Natural killer cell (primary cell): ENCODE results near the gene BTBD9. TPM values are rescaled to one million over a fixed set of nuclear protein-coding genes. Genes with fewer than 3 reads are reported as not detected.

Experiments used
- ATAC-seq, 3 donors: fragments of 150-1000 bp in 2 of 3; fragments of 200-7000 bp in 1 of 3; cut with Tn5 transposase; 1 replicate in 1 of 3; 2 replicates in 2 of 3; pipeline ENCODE4 v1.10.0; 2021; ENCODE audit warnings: mild to moderate bottlenecking in 2 of 3, moderate library complexity in 2 of 3
- DNase-seq, 2 donors: peaks; one replicate each; pipeline versions ENCODE4 v3.0.0 to v3.0.0-alpha.2; 2013 to 2021; ENCODE audit warnings: mixed read lengths in 1 of 2
- H3K27ac ChIP-seq: one replicate; pipeline ENCODE4 v1.5.1; 2013; ENCODE audit warnings: mild to moderate bottlenecking, low read length
- H3K27me3 ChIP-seq: one replicate; pipeline ENCODE4 v1.6.1; 2013; ENCODE audit warnings: low read length; ENCODE audit not compliant: control insufficient read depth, insufficient read depth
- H3K36me3 ChIP-seq: one replicate; pipeline ENCODE4 v1.6.1; 2013; ENCODE audit warnings: low read length; ENCODE audit not compliant: control insufficient read depth, insufficient read depth
- H3K4me1 ChIP-seq: one replicate; pipeline ENCODE4 v1.6.1; 2013; ENCODE audit warnings: low read length; ENCODE audit not compliant: control insufficient read depth, insufficient read depth
- H3K4me3 ChIP-seq: one replicate; pipeline ENCODE4 v1.5.1; 2013; ENCODE audit warnings: low read length
- H3K9me3 ChIP-seq: one replicate; pipeline ENCODE4 v1.6.1; 2013; ENCODE audit warnings: low read length; ENCODE audit not compliant: control insufficient read depth, insufficient read depth
- H3K27ac Mint-ChIP-seq, 2 donors: one replicate each; pipeline ENCODE4 v1.8.0; 2022; ENCODE audit warnings: mild to moderate bottlenecking in 2 of 2, mixed read lengths in 2 of 2, moderate library complexity in 1 of 2
- H3K27me3 Mint-ChIP-seq, 2 donors: one replicate each; pipeline ENCODE4 v1.8.0; 2022; ENCODE audit warnings: low read depth in 2 of 2, mixed read lengths in 2 of 2
- H3K36me3 Mint-ChIP-seq: one replicate; pipeline ENCODE4 v1.8.0; 2022; ENCODE audit warnings: mixed read lengths
- H3K4me1 Mint-ChIP-seq, 2 donors: one replicate each; pipeline ENCODE4 v1.8.0; 2022; ENCODE audit warnings: mixed read lengths in 2 of 2
- H3K4me3 Mint-ChIP-seq: one replicate; pipeline ENCODE4 v1.8.0; 2022; ENCODE audit warnings: mild to moderate bottlenecking, moderate library complexity, mixed read lengths
- H3K9me3 Mint-ChIP-seq, 2 donors: one replicate each; pipeline ENCODE4 v1.8.0; 2022; ENCODE audit warnings: mixed read lengths in 2 of 2
- CTCF ChIP-seq: fragments of 200-600 bp; IDR thresholded peaks from one replicate; pipeline ENCODE4 v1.8.0; 2022; ENCODE audit warnings: antibody characterized with exemption
- WGBS: methylation state at CpG from one replicate; pipeline ENCODE4 v1.1.7; 2013; ENCODE audit warnings: missing lambda C conversion rate; ENCODE audit not compliant: insufficient coverage; 5-methylcytosine and 5-hydroxymethylcytosine counted together
- intact Hi-C: fragments of 100-400 bp; cut with micrococcal nuclease; formaldehyde crosslinking; loops from one replicate; pipeline ENCODE4 v1.14.2; 2022
- total RNA-seq, 4 donors: library from RNA; stranded (reverse); fragments of 120-200 nt in 1 of 4; gene quantifications; one replicate each; pipeline versions ENCODE4 v1.2.3 to v1.2.4, GENCODE V29; 2013 to 2022

Gene BTBD9
- total RNA-seq, 3 donors from 2014 or later (not counting 1 experiment from before 2014, with no cell fraction given): 51.6 to 70.3 (median 54.3) TPM

DNA sequence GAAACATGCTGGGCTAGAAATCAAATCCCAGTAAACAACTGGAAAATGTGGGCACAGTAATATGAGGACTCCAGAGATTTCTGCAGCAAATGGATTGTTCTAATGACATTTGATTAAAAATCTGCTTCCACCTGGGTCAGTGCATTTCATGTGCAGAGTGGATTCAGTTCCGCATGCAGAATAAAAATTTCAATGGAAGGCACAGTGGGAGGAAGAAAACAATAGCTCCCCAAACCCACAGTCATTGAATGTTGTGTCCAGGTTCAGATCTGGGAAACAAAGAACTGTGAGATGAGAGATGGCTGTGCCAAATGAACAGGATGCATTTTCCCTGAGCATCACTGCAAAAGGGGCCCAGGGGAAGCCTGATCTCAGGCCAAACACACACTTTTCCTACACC lies 403.1 kb downstream of the BTBD9 start:
- Histone ChIP-seq H3K9me3 (no peaks in the 10 kb centered on the region), H3K27me3 (no peaks in the 10 kb centered on the region), H3K27ac (no peak overlapping the region), H3K4me3 (no peak overlapping the region), H3K4me1 (no peaks in the 10 kb centered on the region), H3K36me3 (no peaks in the 10 kb centered on the region)
- intact Hi-C loops: no loop called here
- Mint-ChIP-seq H3K36me3 (no peaks in the 10 kb centered on the region), H3K27me3 (no peaks in the 10 kb centered on the region), H3K4me3 (no peak overlapping the region), H3K27ac (no peak overlapping the region), H3K4me1 (peaks cover 9% of the 10 kb centered on the region in 2 donors), H3K9me3 (no peaks in the 10 kb centered on the region)
- no peak for TF ChIP-seq CTCF
- 93% methylated on average over 1 of the region's 1 CpG for WGBS
- ATAC-seq (no peak), DNase-seq (no peak)

GRCh38 chr6:38234934-38235682 lies 404.6 kb downstream of the BTBD9 start:
- no peak for DNase-seq
- Mint-ChIP-seq H3K4me1 (peaks cover 9 to 14% of the 10 kb centered on the region in 2 donors), H3K9me3 (no peaks in the 10 kb centered on the region), H3K27ac (no peak overlapping the region), H3K36me3 (no peaks in the 10 kb centered on the region), H3K4me3 (no peak overlapping the region), H3K27me3 (no peaks in the 10 kb centered on the region)
- intact Hi-C loops: no loop called here
- no peaks in the 10 kb centered on the region for H3K4me1 ChIP-seq
- no peaks in the 10 kb centered on the region for H3K9me3 ChIP-seq
- H3K27me3 ChIP-seq: no peaks in the 10 kb centered on the region
- no peak for TF ChIP-seq CTCF
- H3K36me3 ChIP-seq: no peaks in the 10 kb centered on the region
- WGBS: 71% methylated on average over 4 of the region's 4 CpGs
- ATAC-seq: no peak
- no peak overlapping the region for H3K4me3 ChIP-seq
- no peak overlapping the region for H3K27ac ChIP-seq

DNA sequence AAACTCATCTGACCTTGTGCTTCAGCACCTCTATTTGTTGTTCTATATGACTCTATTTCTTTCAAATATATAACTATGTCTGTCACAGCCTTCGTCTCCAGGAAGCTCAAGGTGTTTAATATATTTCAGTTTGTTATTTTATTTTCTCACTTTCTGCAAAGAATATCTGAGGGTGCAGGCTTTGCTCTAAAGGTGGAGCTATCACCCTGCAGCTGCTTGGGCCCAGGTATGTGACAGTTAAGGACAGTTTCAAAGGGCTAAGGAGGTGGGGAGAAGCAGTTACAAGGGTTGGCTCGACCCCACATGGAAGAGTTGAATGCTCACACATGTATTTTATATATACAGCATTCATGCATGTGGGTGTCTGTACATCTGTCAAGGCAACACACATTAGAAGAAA lies 405.6 kb downstream of the BTBD9 start:
- Histone ChIP-seq H3K27ac (no peak overlapping the region), H3K36me3 (no peaks in the 10 kb centered on the region), H3K4me3 (no peak overlapping the region), H3K4me1 (no peaks in the 10 kb centered on the region), H3K27me3 (no peaks in the 10 kb centered on the region), H3K9me3 (no peaks in the 10 kb centered on the region)
- Mint-ChIP-seq H3K27ac (no peak overlapping the region), H3K27me3 (no peaks in the 10 kb centered on the region), H3K36me3 (no peaks in the 10 kb centered on the region), H3K4me3 (no peak overlapping the region), H3K9me3 (no peaks in the 10 kb centered on the region), H3K4me1 (peaks cover 9 to 22% of the 10 kb centered on the region in 2 donors)
- TF ChIP-seq CTCF: no peak
- no CpG with 5 or more reads among the region's 2 CpGs for WGBS
- intact Hi-C loops: no loop called here
- DNase-seq (no peak), ATAC-seq (no peak)
